Suprapubic skin (tissue), 4 donors: ENCODE results near the gene PAK2.

Experiments used
- EP300 ChIP-seq: sonication (generic); formaldehyde crosslinking; IDR thresholded peaks from one replicate; pipeline ENCODE4 v1.6.1; 2017; ENCODE audit warnings: antibody characterized with exemption
- POLR2A ChIP-seq, 2 donors: fragments of 450-650 bp; IDR thresholded peaks; one replicate each; pipeline ENCODE4 v1.6.1; 2017; ENCODE audit warnings: antibody characterized with exemption in 2 of 2, mild to moderate bottlenecking in 2 of 2, moderate library complexity in 2 of 2
- POLR2AphosphoS5 ChIP-seq, 3 donors: sonication (generic); formaldehyde crosslinking; IDR thresholded peaks; one replicate each; pipeline ENCODE4 v1.6.1; 2017; ENCODE audit warnings: antibody characterized with exemption in 3 of 3
- TF ChIP-seq, protein P1 (sequence below), 2 donors: fragments of 200-600 bp in 1 of 2; fragments of 450-650 bp in 1 of 2; sonication (generic) in 1 of 2; IDR thresholded peaks; one replicate each; pipeline ENCODE4 v1.5.1; 2016 to 2019; ENCODE audit warnings: antibody characterized with exemption in 2 of 2, mild to moderate bottlenecking in 1 of 2, moderate library complexity in 1 of 2

DNA sequence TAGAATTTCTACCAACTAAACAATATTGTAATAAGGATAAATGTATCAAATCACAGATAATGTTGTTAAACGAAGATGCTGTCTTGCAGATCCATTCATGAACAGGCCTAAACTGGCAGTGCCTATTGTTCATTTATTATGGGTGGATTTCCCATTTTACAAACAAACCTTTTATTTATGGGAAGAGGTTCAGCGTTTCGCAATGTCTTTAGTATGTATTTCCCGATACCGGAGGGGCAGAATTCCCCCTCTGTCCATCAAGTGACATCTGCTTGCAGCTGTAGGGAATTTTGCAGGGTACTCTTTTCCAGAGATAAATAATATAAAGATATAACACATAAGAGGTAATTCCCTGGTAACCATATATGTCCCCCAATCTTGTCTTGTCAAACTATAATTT is 33.3 kb upstream of the PAK2 start:
- TF ChIP-seq, protein P1, sequence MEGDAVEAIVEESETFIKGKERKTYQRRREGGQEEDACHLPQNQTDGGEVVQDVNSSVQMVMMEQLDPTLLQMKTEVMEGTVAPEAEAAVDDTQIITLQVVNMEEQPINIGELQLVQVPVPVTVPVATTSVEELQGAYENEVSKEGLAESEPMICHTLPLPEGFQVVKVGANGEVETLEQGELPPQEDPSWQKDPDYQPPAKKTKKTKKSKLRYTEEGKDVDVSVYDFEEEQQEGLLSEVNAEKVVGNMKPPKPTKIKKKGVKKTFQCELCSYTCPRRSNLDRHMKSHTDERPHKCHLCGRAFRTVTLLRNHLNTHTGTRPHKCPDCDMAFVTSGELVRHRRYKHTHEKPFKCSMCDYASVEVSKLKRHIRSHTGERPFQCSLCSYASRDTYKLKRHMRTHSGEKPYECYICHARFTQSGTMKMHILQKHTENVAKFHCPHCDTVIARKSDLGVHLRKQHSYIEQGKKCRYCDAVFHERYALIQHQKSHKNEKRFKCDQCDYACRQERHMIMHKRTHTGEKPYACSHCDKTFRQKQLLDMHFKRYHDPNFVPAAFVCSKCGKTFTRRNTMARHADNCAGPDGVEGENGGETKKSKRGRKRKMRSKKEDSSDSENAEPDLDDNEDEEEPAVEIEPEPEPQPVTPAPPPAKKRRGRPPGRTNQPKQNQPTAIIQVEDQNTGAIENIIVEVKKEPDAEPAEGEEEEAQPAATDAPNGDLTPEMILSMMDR (IDR thresholded peaks at IDR 0.05), result no peak
- TF ChIP-seq POLR2A (IDR thresholded peaks at IDR 0.05), result no peak
- TF ChIP-seq EP300, result no peak
- TF ChIP-seq POLR2AphosphoS5 (IDR thresholded peaks at IDR 0.05), result no peak
